Caco-2 (cell line): Measurements from ENCODE around the gene IGDCC3. TPM values are rescaled to one million over a fixed set of nuclear protein-coding genes. Genes with fewer than 3 reads are reported as not detected.

Source experiments
- BruUV-seq: library from RNA; stranded (reverse); fragments of 400-500 nt; replicated peaks from 2 replicates; lab custom pipeline; 2021; lab: Mats Ljungman, UMichigan
- CTCF ChIA-PET: fragments of 300-600 bp; sonication (Branson Sonifier 250); formaldehyde crosslinking; loops from one replicate; lab custom pipeline; 2022; ENCODE audit warnings: antibody characterized with exemption; lab: Charles Lee
- POLR2A ChIA-PET: fragments of 300-600 bp; sonication (Branson Sonifier 250); formaldehyde crosslinking; loops from one replicate; lab custom pipeline; 2022; ENCODE audit warnings: antibody characterized with exemption; lab: Charles Lee
- DNase-seq, 2 experiments: peaks; one replicate each; pipeline versions ENCODE4 v3.0.0 to v3.0.0-alpha.2; 2020 to 2022
- H3K27me3 ChIP-seq: replicated peaks from 2 replicates; pipeline ENCODE4 v1.6.0; 2011; ENCODE audit warnings: low read length; ENCODE audit not compliant: control insufficient read depth, insufficient read depth
- H3K36me3 ChIP-seq: 2 replicates; pipeline ENCODE4 v1.5.1; 2011; ENCODE audit warnings: low read length; ENCODE audit not compliant: control insufficient read depth, insufficient read depth
- H3K4me1 ChIP-seq: fragments of 250-450 bp; sonication (Bioruptor Pico); 2 replicates; pipeline ENCODE4 v1.5.1; 2020; ENCODE audit warnings: mild to moderate bottlenecking
- H3K4me3 ChIP-seq: 2 replicates; pipeline ENCODE4 v1.5.1; 2011; ENCODE audit warnings: low read depth, mild to moderate bottlenecking, control low read depth, low read length
- H3K9me3 ChIP-seq: fragments of 250-450 bp; sonication (Bioruptor Pico); 2 replicates; pipeline ENCODE4 v1.5.1; 2020; ENCODE audit warnings: mild to moderate bottlenecking, moderate library complexity
- H3K27ac Mint-ChIP-seq: one replicate; pipeline ENCODE4 v1.8.0; 2022; ENCODE audit warnings: mixed read lengths; ENCODE audit not compliant: unreplicated experiment
- H3K27me3 Mint-ChIP-seq: one replicate; pipeline ENCODE4 v1.8.0; 2022; ENCODE audit warnings: mixed read lengths; ENCODE audit not compliant: insufficient read depth, unreplicated experiment
- H3K36me3 Mint-ChIP-seq: one replicate; pipeline ENCODE4 v1.8.0; 2022; ENCODE audit warnings: mild to moderate bottlenecking, mixed read lengths; ENCODE audit not compliant: insufficient read depth, unreplicated experiment
- H3K4me1 Mint-ChIP-seq: one replicate; pipeline ENCODE4 v1.8.0; 2022; ENCODE audit warnings: low read depth, mixed read lengths; ENCODE audit not compliant: unreplicated experiment
- H3K4me3 Mint-ChIP-seq: one replicate; pipeline ENCODE4 v1.8.0; 2022; ENCODE audit warnings: mild to moderate bottlenecking, moderate library complexity, mixed read lengths; ENCODE audit not compliant: unreplicated experiment
- H3K9me3 Mint-ChIP-seq: one replicate; pipeline ENCODE4 v1.8.0; 2022; ENCODE audit warnings: mixed read lengths; ENCODE audit not compliant: unreplicated experiment
- CTCF ChIP-seq, 2 experiments: fragments of 200-600 bp in 1 of 2; IDR thresholded peaks; 1 replicate in 1 of 2; 2 replicates in 1 of 2; pipeline versions ENCODE4 v1.5.1 to v1.8.0; 2011 to 2022; ENCODE audit warnings: antibody characterized with exemption in 1 of 2, control low read depth in 1 of 2, inconsistent platforms in 1 of 2, low read depth in 1 of 2, low read length in 1 of 2, mild to moderate bottlenecking in 1 of 2, moderate library complexity in 1 of 2; ENCODE audit not compliant: insufficient read depth in 1 of 2, severe bottlenecking in 1 of 2, unreplicated experiment in 1 of 2
- intact Hi-C: fragments of 100-400 bp; cut with micrococcal nuclease; formaldehyde crosslinking; loops from one replicate; pipeline ENCODE4 v1.10.0; 2022; ENCODE audit not compliant: unreplicated experiment
- total RNA-seq: library from RNA; stranded (reverse); gene quantifications from 2 replicates; pipeline ENCODE4 v1.2.3, GENCODE V29; 2022

IGDCC3 gene
- total RNA-seq, 1 experiment from 2014 or later = 51.2 TPM

DNA sequence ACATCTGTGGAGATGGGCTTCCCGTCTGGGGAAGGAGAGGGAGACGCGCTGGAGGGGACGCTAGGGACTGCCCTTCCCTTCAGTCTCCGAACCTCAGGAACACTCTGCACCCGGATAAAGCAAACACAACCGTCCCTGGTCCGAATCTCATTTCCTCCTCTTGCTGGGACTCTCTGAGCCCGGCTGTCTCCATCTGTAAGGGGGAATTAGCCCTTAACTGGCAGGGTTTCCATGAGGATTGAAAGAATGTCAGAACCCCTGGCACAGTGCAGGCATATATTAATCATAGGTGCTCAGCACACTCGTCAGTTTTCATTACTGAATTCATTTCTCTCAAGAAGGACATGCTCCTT, 19.1 kb upstream of the IGDCC3 start:
- Mint-ChIP-seq H3K9me3 (no peaks in the 10 kb centered on the region), H3K27me3 (no peaks in the 10 kb centered on the region), H3K4me1 (no peaks in the 10 kb centered on the region), H3K36me3 (no peaks in the 10 kb centered on the region), H3K4me3 (no peak overlapping the region), H3K27ac (no peak overlapping the region)
- Histone ChIP-seq H3K36me3 (no peaks in the 10 kb centered on the region), H3K4me3 (no peak overlapping the region), H3K9me3 (no peaks in the 10 kb centered on the region), H3K4me1 (no peaks in the 10 kb centered on the region), H3K27me3 (no peaks in the 10 kb centered on the region)
- BruUV-seq = no TSS peak
- intact Hi-C loops = no loop called here
- no peak for DNase-seq
- ChIA-PET CTCF (interaction anchor here (0.6 kb wide), 1 partner anchor 345 kb away, joined by 3 read pairs; no protein-coding TSS in a partner anchor), POLR2A (no interaction called here)
- TF ChIP-seq CTCF (IDR thresholded peaks at IDR 0.05; ENCODE audit: insufficient read depth in 1 of 2, low read depth in 1 of 2, low read length in 1 of 2, severe bottlenecking in 1 of 2, unreplicated experiment in 1 of 2) = no peak

GRCh38 chr15:65396283-65396964, 18.6 kb upstream of the IGDCC3 start:
- ChIA-PET POLR2A (no interaction called here), CTCF (interaction anchor here (0.6 kb wide), 1 partner anchor 344 kb away, joined by 3 read pairs; no protein-coding TSS in a partner anchor)
- Histone ChIP-seq H3K36me3 (no peaks in the 10 kb centered on the region), H3K4me3 (no peak overlapping the region), H3K27me3 (no peaks in the 10 kb centered on the region), H3K9me3 (no peaks in the 10 kb centered on the region), H3K4me1 (no peaks in the 10 kb centered on the region)
- no peaks in the 10 kb centered on the region for H3K9me3 Mint-ChIP-seq
- H3K4me1 Mint-ChIP-seq = no peaks in the 10 kb centered on the region
- no TSS peak for BruUV-seq
- H3K27me3 Mint-ChIP-seq = no peaks in the 10 kb centered on the region
- DNase-seq = no peak
- TF ChIP-seq CTCF (IDR thresholded peaks at IDR 0.05; ENCODE audit: insufficient read depth in 1 of 2, low read depth in 1 of 2, low read length in 1 of 2, severe bottlenecking in 1 of 2, unreplicated experiment in 1 of 2) = no peak
- intact Hi-C loops = no loop called here
- H3K36me3 Mint-ChIP-seq = no peaks in the 10 kb centered on the region
- no peak overlapping the region for H3K27ac Mint-ChIP-seq
- no peak overlapping the region for H3K4me3 Mint-ChIP-seq

- CTCF ChIA-PET = no interaction called here
- Mint-ChIP-seq H3K27ac (no peak overlapping the region), H3K36me3 (no peaks in the 10 kb centered on the region), H3K4me3 (no peak overlapping the region), H3K4me1 (no peaks in the 10 kb centered on the region), H3K9me3 (no peaks in the 10 kb centered on the region), H3K27me3 (no peaks in the 10 kb centered on the region)
- intact Hi-C loops = no loop called here
- H3K4me1 ChIP-seq = no peaks in the 10 kb centered on the region
- H3K36me3 ChIP-seq = no peaks in the 10 kb centered on the region
- H3K27me3 ChIP-seq = no peaks in the 10 kb centered on the region
- DNase-seq = no peak
- no peak overlapping the region for H3K4me3 ChIP-seq
- no peaks in the 10 kb centered on the region for H3K9me3 ChIP-seq
- TF ChIP-seq CTCF (IDR thresholded peaks at IDR 0.05; ENCODE audit: insufficient read depth in 1 of 2, low read depth in 1 of 2, low read length in 1 of 2, severe bottlenecking in 1 of 2, unreplicated experiment in 1 of 2) = no peak
- BruUV-seq = no TSS peak
- POLR2A ChIA-PET = no interaction called here
Measured at GRCh38 chr15:65395567-65396202, 17.9 kb upstream of the IGDCC3 start.
